Keratinocyte (primary cell): ENCODE data around the gene SP1. TPM values are rescaled to one million over a fixed set of nuclear protein-coding genes. Genes with fewer than 3 reads are reported as not detected.

Experiments used
- DNase-seq: peaks from one replicate; pipeline ENCODE4 v3.0.0-alpha.2; 2011; ENCODE audit warnings: low read depth, missing footprints, low spot score
- FAIRE-seq: peaks from 2 replicates; lab custom pipeline; 2011; peaks lifted over from hg19 to GRCh38; lab: Jason Lieb, UNC
- H2AFZ ChIP-seq: 2 replicates; pipeline ENCODE4 v1.6.0; 2012; ENCODE audit warnings: low read length, control low read depth, inconsistent platforms; ENCODE audit not compliant: control insufficient read depth
- H3K27ac ChIP-seq: 2 replicates; pipeline ENCODE4 v1.5.1; 2011; ENCODE audit warnings: low read length; ENCODE audit not compliant: control insufficient read depth, insufficient read depth
- H3K27me3 ChIP-seq: 3 replicates; pipeline ENCODE4 v1.6.0; 2011; ENCODE audit warnings: low read length; ENCODE audit not compliant: control insufficient read depth, insufficient read depth; ENCODE audit errors: extremely low read depth
- H3K36me3 ChIP-seq, 2 experiments: 2 replicates in 1 of 2; 3 replicates in 1 of 2; pipeline ENCODE4 v1.5.1; 2011; ENCODE audit warnings: low read length in 2 of 2, mild to moderate bottlenecking in 1 of 2; ENCODE audit not compliant: control insufficient read depth in 2 of 2, insufficient read depth in 2 of 2; ENCODE audit errors: extremely low read depth in 1 of 2
- H3K4me1 ChIP-seq: 3 replicates; pipeline ENCODE4 v1.5.1; 2011; ENCODE audit warnings: low read length; ENCODE audit not compliant: control insufficient read depth, insufficient read depth; ENCODE audit errors: extremely low read depth
- H3K4me2 ChIP-seq: 3 replicates; pipeline ENCODE4 v1.6.0; 2011; ENCODE audit warnings: low read depth, low read length; ENCODE audit not compliant: control insufficient read depth, insufficient read depth; ENCODE audit errors: extremely low read depth
- H3K4me3 ChIP-seq, 3 experiments: fragments of 200-600 bp in 1 of 3; sonication (generic) in 1 of 3; 2 replicates in 2 of 3; 3 replicates in 1 of 3; pipeline ENCODE4 v1.5.1; 2011 to 2016; ENCODE audit warnings: low read length in 3 of 3, mild to moderate bottlenecking in 3 of 3, control low read depth in 2 of 3, inconsistent platforms in 1 of 3, low read depth in 1 of 3, mixed read lengths in 1 of 3, mixed run types in 1 of 3, moderate library complexity in 1 of 3; ENCODE audit not compliant: control insufficient read depth in 2 of 3, insufficient read depth in 2 of 3; ENCODE audit errors: extremely low read depth in 1 of 3
- H3K79me2 ChIP-seq: 2 replicates; pipeline ENCODE4 v1.6.0; 2012; ENCODE audit warnings: low read length; ENCODE audit not compliant: control insufficient read depth, insufficient read depth
- H3K9ac ChIP-seq: 3 replicates; pipeline ENCODE4 v1.6.0; 2011; ENCODE audit warnings: low read length; ENCODE audit not compliant: control insufficient read depth, insufficient read depth; ENCODE audit errors: extremely low read depth
- H3K9me1 ChIP-seq: 3 replicates; pipeline ENCODE4 v1.6.0; 2011; ENCODE audit warnings: low read length; ENCODE audit not compliant: control insufficient read depth, insufficient read depth; ENCODE audit errors: extremely low read depth
- H3K9me3 ChIP-seq: 2 replicates; pipeline ENCODE4 v1.5.1; 2012; ENCODE audit warnings: low read depth, low read length; ENCODE audit not compliant: control insufficient read depth
- H4K20me1 ChIP-seq: 3 replicates; pipeline ENCODE4 v1.6.0; 2011; ENCODE audit warnings: low read length; ENCODE audit not compliant: control insufficient read depth, insufficient read depth; ENCODE audit errors: extremely low read depth
- CTCF ChIP-seq, 3 experiments: IDR thresholded peaks in 1 of 3; conservative IDR thresholded peaks in 1 of 3; optimal IDR thresholded peaks in 1 of 3; 2 replicates in 2 of 3; 3 replicates in 1 of 3; pipeline versions ENCODE3 to v1.5.1; 2011; ENCODE audit warnings: low read length in 3 of 3, mild to moderate bottlenecking in 3 of 3, moderate library complexity in 2 of 3, control low read depth in 1 of 3, inconsistent platforms in 1 of 3; ENCODE audit not compliant: insufficient read depth in 2 of 3; ENCODE audit errors: extremely low read depth in 1 of 3
- EZH2 ChIP-seq: IDR thresholded peaks from one replicate; pipeline ENCODE4 v1.6.1; 2012; ENCODE audit warnings: inconsistent platforms, mild to moderate bottlenecking, low read length, moderate library complexity
- dilution Hi-C: fragments of 300-500 bp; cut with MboI; formaldehyde crosslinking; loops from one replicate; pipeline ENCODE4 v1.7.0; 2020; ENCODE audit warnings: low sequenced_read_pairs; ENCODE audit not compliant: extremely low pct_ligation_motif_present
- polyA plus RNA-seq, 5 experiments: library from polyadenylated mRNA; depleted of rRNA in 3 of 5; stranded (reverse) in 3 of 5; stranded (forward) in 1 of 5; unstranded in 1 of 5; fragments of >200 nt; gene quantifications; 1 replicate in 1 of 5; 2 replicates in 3 of 5; 3 replicates in 1 of 5; pipeline versions ENCODE4 v1.2.1 to v1.2.3, GENCODE V29; 2011 to 2012; ENCODE audit warnings: missing spikeins in 2 of 5, low read depth in 1 of 5, low replicate concordance in 1 of 5

SP1 gene
- polyA plus RNA-seq, 1 donor (not counting 4 experiments of a cell fraction or from before 2014, with no cell fraction given) = 30.7 TPM

- H3K9me1 ChIP-seq = no peaks in the 10 kb centered on the region
- no peaks in the 10 kb centered on the region for H3K9me3 ChIP-seq
- TF ChIP-seq EZH2 (no peak), CTCF (optimal IDR thresholded peaks at IDR 0.05 in 1 of 3, IDR thresholded peaks at IDR 0.05 in 1 of 3, conservative IDR thresholded peaks at IDR 0.05 in 1 of 3; ENCODE audit: extremely low read depth in 1 of 3, insufficient read depth in 2 of 3, low read length in 3 of 3) (no peak)
- peaks cover 95% of the 10 kb centered on the region for H3K79me2 ChIP-seq
- H3K27me3 ChIP-seq = no peaks in the 10 kb centered on the region
- no peak overlapping the region for H3K4me2 ChIP-seq
- H3K4me1 ChIP-seq = peaks cover 2% of the 10 kb centered on the region
- H4K20me1 ChIP-seq = peaks cover 36% of the 10 kb centered on the region
- no peak overlapping the region for H3K9ac ChIP-seq
- H3K36me3 ChIP-seq = peaks cover 63 to 90% of the 10 kb centered on the region in 2 experiments
- FAIRE-seq = no peak
- no peak overlapping the region for H2AFZ ChIP-seq
- no peak for DNase-seq
- H3K4me3 ChIP-seq = no peak overlapping the region
- dilution Hi-C loops = no loop called here
- H3K27ac ChIP-seq = no peak overlapping the region
These were observed 79.1 kb downstream of the SP1 start for GRCh38 chr12:53459097-53459496.

GRCh38 chr12:53461059-53461458 lies 81.1 kb downstream of the SP1 start:
- Histone ChIP-seq H3K36me3 (peaks cover 63 to 85% of the 10 kb centered on the region in 2 experiments), H3K9me3 (no peaks in the 10 kb centered on the region), H3K9me1 (no peaks in the 10 kb centered on the region), H2AFZ (no peak overlapping the region), H3K79me2 (peaks cover 91% of the 10 kb centered on the region), H3K27me3 (no peaks in the 10 kb centered on the region), H3K4me1 (no peaks in the 10 kb centered on the region), H3K4me2 (no peak overlapping the region), H4K20me1 (peaks cover 29% of the 10 kb centered on the region), H3K4me3 (no peak overlapping the region), H3K9ac (no peak overlapping the region), H3K27ac (no peak overlapping the region)
- dilution Hi-C loops = no loop called here
- DNase-seq (no peak), FAIRE-seq (no peak)
- TF ChIP-seq CTCF (optimal IDR thresholded peaks at IDR 0.05 in 1 of 3, IDR thresholded peaks at IDR 0.05 in 1 of 3, conservative IDR thresholded peaks at IDR 0.05 in 1 of 3; ENCODE audit: extremely low read depth in 1 of 3, insufficient read depth in 2 of 3, low read length in 3 of 3) = no peak
- no peak for TF ChIP-seq EZH2
